ENCODE data around the gene AAK1.

Gene AAK1

DNA sequence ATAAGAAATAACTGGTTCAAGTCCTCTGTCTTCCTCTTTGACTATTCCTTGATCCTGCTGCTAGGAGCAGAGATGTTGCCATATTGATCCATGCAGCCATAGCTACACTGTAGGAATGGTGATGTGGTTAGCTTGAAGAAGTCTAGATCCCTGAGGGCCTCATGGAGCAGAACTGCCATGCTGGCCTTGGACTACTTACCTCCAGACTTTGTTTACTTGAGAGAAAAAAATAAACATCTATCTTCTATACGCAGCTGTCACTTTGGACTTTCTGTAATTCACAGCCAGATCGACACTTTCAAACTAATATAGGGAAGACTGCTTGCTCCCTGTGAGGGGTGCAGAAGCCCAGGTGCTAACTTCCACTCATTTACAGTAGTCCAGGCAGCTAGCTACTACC is 121.8 kb downstream of the AAK1 start:
- DNase-seq = no peak

DNA sequence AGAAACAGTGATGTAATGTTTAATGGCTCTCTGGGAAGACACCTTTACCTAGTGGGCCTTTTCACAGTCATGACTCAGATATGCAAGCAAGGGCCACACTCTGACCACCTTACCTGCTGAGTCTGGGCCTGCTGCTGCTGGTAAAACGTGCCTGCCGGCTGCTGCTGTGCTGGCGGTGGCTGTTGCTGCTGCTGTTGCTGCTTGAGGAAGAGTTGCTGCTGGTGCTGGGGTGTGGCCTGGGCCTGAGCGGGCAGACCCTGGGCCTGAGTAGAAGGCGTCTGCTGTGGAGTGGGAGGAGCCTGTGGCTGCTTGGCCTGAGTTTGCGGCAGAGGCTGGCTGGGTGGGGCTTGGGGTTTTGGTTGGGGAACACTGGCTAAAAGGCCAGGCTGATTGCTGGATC is 124.7 kb downstream of the AAK1 start:
- no peak for DNase-seq

DNA sequence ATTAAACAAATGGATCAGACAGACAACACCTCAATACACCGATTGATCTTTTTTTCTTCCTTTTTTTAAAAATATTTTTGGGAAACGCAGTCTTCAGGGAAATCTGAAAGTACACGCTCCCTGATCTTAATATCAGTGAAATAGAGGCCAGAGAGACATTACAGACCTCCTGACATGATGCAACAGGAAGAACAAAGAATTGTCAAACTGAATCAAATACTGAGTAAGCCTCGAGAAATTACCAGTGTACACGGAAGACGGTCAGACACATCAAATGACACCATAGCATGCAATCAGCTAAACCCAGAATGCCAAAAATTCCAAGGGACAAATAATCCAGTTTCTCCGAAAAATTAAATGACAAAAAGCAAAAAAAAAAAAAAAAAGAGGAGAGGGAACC is 126.1 kb downstream of the AAK1 start:
- DNase-seq = no peak

DNA sequence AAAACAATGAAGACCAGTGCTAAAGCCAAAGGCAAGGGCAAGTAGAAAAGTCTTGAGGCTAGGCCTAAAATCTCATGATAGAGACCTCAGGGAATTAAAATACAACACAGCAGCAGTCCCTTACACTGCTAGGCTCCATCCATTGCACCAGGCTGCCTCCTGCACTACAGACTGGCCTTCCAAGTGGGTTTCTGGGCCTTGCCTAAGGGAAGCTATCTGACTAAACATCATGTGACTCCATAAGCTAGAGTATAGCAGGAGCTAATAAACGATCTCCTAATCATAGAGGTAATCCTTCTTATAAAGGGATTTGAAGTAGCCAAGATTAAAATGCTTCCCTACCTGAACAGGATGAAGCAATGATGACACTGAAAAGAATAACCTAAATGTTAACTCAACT is 128.7 kb downstream of the AAK1 start:
- DNase-seq = no peak

DNA sequence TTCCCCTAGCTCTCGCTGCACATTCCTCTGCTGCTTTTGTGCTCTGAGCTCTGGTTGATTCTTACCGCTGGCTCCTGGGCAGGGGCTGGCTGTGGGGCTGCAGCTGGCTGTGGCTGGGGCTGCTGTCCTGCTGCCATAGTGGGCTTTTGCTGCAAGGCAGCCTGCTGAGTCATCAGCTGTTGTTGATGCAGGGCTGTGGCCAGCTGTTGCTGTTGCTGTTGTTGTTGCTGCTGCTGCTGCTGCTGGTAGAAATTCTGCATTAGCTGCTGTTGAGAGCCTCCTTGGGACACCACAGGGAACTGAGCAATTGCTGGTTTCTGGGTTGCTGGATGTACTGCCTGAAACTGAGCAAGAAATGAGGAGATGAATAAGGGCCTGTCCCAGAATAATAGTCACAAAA is 129.1 kb downstream of the AAK1 start:
- DNase-seq = no peak

DNA sequence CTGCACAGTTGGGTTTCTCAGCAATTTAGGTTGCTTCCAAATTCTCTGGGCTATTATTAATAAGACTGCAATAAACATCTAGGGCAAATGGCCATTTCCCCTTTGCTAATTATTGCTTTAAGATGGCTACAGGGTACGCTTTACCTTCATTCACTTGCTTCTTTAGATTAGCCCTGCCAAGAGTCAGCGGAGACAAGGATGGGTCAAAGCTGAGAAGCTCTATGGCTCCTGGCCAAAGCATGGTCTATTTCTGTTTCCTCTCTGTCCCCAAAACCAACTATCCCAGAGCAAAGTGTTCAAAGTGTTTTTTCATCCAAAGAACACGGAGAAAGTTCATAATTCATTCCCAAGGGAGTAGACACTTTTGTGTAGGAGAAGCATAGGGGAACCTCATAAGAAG is 131.1 kb downstream of the AAK1 start:
- no peak for DNase-seq

DNA sequence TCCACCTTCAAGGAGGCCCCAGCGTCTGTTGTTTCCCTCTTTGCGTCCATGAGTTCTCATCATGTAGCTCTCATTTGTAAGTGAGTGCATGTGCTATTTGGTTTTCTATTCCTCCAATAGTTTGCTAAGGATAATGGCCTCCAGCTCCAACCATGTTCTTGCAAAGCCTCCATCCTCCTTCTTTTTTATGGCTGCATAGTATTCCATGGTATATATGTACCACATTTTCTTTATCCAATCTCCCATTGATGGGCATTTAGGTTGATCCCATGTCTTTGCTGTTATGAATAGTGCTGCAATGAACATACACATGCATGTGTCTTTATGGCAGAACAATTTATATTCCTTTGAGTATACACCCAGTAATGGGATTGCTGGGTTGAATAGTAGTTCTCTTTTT is 133.3 kb downstream of the AAK1 start:
- DNase-seq = no peak

DNA sequence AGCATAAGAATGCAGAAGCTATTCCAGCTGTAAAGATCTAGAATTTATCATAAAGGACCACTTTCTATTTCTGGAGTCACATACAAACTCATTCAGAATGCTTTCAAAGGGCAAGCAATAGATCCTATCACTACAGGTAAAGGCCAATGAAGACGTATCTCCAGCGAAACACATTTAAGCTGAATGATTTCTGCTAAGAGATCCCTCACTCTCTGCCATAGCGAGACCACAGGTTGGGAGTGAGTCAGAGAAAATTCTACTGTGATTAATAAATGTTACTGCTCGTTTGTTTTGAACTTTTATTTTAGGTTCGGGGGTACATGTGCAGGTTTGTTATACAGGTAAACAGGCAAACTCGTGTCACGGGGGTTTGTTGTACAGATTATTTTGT is 133.8 kb downstream of the AAK1 start:
- DNase-seq = no peak

DNA sequence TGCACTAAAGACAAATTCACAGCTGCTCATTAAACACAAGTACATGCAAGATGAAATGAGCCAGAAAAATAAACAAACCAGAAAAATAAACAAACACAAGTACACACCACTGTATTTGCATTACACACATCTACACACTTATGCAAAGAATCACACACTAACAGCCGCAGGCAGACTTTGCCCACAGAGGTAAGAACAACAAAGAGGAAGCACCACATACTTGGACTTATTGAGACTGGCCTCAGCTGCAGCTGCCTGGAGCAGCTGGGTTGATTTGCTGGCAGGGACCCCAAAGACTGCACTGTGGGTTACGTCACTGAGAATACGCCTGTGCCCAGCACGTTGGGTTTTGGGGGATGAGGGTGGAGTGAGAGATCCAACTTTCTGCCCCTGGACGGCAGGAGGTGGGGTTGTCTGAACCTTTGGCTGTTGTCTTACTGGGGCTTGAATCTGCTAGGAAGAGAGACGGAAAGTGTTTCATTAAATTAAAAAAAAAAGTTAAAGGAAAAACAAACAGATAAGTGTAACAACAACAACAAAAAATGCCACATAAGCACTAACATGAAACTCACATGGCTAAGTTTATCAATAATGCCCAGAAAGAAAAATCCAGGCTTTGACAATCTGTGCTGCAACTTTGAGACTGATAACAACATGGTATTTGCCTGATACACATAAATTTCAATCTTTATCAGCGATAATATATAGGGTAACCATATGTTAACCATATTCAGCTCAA is 134.4 kb downstream of the AAK1 start:
- DNase-seq = no peak

DNA sequence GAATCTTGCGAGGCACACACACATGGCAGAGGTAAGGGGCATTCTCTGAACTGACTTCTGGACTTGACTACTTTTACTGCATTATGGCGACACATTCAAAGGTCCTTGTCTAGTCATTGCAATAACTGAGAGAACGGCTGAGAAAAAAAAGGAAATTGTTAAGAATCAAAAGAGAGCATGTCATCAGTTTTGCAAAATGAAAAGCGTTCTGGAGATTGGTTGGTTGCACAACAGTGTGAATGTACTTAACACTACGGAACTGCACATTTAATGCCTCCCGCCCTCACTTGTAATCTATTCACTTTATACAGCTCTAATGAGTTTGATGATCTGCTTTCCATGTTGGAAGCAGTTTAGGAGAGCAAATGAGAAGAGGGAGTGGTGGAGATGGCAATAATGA is 137.8 kb downstream of the AAK1 start:
- DNase-seq = no peak

DNA sequence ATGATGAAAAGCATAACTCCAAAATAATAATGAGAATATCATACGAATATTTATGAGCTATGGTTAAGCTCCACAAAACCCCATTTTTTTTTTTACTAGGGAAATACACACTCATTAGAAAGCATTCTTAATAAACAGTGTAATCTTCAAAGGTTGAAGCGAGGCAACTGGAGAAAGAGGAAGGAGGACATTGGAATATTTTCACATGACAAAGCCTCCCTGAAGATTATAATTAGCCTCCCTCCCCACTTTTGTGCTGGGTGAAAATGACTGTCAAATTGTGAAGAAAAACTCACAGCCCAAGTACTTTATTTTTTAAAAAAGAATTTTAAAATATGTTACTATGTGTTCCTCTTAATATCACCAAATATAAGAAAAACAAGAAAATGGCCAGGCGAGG is 142.2 kb downstream of the AAK1 start:
- DNase-seq = no peak

DNA sequence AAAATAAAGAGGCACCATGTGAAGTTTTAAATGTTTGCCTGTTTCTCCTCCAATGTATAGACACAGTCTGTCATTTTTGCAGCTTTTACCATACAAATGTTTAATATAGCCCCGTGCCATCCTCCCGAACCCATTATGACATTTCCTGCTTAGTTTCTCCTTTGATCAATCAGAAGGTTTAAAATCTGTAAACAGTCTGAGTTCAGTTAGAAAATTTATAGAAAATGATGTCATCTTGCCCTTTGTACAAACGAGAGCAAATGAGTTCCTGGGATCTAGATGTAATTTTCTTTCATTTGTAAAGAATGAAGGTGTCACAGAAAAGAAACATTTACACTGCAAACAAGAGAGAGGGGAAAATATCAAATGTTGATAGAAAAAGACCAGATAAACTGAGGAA is 143.6 kb downstream of the AAK1 start:
- no peak for DNase-seq

DNA sequence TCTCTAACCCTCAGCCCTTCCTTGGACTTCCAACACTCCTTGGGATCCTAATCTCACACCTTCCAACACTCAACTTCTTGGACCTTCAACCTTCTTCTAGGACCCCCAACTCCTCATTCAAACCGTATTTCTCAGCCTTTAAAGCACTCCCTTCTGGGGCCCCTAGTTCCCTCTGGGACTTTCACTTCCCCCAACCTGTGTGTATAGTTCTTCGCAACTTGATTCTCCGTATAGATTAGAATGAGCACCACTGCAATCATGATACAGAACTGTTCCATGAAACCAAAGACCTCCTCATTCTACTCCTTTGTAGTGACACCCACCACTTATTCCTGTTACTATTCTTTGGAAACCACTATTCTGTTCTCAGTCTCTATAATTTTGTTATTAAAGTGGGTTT is 144.3 kb downstream of the AAK1 start:
- DNase-seq = no peak

DNA sequence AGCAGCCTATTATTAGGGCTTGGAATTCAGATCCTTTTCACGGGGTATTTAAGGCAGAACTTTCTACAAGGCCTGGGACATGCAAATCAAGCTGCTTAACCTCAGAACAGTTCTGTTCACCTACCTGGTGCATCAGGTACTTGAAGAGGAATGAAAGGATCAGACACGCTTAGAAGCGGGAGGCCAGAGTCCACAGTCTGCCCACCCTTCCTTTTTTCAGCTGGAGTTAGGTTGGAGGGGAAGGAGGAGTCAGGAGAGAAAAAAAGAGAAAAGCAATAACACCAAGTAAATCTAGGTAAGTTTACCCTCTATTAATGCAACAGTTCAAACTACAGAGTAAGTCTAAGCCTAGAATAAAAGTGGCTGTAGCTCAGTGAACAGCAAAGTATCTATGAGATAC is 147.7 kb downstream of the AAK1 start:
- DNase-seq = no peak

DNA sequence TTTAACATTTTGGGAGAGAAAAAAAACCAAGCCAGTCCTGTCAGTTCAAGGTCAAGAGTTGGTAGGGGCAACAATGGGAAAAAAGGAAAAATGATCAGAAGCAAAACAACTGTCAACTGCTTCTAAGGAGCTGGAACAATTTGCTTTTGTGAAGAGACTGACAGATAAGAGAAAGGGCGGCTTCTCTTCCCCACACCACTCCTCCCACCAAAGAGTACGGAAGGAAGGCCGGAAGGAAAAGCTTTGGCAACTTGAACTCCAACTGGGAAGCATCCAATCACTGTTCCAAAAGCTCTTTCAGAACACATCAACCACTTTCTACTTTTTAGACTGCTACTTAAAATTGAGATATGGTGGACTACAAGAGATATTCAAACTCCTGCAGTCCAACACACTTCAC is 148.5 kb downstream of the AAK1 start:
- DNase-seq = no peak

DNA sequence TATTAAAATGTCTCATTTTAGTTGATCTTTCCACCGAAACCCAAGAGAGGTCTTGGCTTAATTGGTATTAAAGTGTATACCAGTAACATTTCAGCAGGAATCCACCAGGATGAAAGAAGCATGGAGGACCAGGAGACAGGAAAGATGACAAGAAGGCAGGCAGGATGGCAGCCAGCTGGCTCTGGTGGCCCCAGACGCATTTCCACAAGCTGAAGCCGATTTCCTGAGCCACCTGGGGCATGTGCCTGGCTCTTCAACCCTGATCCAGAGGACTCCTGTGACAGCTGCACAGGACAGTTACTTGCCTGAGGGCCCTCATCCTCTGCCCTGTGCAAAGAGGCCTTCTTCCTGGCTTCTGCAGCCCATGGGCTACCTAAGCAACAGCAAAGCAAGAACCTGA is 149.4 kb downstream of the AAK1 start:
- no peak for DNase-seq

DNA sequence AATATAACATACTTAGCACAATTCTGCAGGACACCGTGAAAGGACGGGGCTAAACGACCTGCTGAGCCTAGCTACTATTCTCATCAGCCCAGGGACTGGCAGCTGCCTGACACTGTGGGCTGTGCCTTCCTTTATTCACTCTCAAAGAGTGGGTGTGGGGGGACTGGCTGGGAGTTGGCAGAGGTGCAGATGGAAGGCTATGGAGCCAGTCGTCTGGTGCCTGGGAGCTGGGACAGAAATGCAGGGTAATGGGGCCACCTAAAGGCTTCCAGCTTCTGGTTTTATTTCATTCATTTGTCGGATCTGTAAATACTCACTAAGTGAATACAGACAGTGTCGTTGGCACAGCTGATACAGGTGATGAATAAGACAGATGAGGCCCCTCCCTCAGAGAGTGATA is 150.3 kb downstream of the AAK1 start:
- no peak for DNase-seq

DNA sequence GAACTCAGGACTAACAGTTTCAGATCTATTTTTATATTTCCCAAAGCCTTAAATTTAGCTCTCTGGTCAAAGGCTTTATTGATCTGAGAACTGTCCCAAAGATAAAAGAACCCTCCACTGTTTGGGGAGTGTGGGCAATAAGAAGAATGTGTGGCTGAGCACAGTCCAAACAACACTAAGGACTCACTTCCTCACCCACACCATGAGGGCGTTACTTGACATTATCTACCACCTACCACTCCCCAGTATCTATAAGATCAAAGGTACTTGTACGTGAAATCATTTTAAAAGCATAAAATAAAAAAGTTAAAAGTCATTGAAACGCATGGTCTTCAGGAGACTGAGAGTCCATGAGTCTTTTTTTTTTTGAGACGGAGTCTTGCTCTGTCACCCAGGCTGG is 151.7 kb downstream of the AAK1 start:
- DNase-seq = no peak

DNA sequence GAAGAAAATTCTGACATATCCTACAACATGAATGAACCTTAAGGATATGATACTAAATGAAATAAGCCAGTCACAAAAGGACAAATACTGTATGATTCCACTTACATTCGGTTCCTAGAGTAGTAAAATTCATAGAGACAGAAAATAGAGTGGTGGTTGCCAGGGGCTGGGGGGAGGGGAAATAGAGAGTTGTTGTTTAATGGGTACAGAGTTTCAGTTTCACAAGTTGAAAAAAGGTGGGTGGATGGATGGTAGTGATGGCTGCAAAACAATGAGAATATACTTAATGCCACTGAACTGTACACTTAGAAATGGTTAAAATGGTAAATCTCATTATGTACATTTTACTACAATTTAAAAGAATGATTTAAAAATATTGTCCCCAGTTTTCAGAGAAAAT is 153.1 kb downstream of the AAK1 start:
- DNase-seq = peak; percentile 25

DNA sequence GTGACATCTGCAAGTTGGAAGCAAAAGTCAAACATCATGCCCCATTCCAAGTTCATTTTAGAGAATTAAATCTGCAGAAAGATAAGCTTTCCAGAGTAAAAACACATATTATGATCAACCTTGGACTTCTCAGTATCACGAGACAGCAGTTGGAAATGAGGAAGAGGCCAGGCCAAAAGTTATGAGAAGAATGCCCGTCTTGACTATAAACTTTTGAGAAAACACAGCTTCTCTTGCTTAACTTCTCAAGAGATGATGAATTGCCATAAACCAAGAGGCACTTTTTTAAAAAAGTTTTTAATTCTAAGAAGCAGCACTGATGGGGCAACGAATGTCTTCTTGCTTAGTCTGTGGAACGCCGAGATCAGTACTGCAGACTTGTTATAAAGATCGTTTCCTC is 153.7 kb downstream of the AAK1 start:
- no peak for DNase-seq

DNA sequence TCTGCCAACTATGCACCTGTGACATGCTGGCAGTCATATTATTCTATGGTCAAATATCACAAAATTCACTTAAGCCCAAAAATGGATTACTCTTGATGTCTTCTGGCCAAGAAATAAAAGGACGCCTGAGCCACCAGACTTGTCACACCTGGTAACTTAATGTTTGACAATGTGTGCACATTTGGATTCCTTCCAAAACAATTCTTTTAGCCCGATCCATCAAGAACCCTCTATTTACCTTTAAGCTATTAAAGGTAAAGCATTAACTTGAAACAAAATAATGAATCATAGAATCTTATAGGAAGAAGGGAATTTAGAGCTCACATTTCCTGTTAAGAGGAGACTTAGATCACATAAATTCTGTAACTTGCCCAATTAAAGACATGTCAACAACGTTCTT is 159.8 kb downstream of the AAK1 start:
- DNase-seq = no peak

DNA sequence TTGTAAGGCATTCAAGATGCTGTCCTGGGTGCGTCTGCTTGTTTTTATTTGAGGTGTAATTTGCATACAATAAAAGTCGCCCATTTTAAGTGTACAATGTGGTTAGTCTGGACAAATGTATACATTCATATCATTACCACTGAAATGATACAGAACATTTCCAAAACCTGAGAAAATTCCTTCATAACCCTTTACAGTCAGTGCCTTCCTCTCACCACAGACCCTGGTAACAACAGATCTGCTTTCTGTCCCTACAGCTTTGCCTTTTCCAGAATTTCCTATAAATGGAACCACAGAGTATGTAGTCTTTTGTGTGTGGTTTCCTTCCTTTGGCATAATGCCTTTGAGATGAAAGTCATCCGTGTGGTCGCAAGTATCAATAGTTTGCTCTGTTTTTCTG is 160.5 kb downstream of the AAK1 start:
- DNase-seq = no peak

DNA sequence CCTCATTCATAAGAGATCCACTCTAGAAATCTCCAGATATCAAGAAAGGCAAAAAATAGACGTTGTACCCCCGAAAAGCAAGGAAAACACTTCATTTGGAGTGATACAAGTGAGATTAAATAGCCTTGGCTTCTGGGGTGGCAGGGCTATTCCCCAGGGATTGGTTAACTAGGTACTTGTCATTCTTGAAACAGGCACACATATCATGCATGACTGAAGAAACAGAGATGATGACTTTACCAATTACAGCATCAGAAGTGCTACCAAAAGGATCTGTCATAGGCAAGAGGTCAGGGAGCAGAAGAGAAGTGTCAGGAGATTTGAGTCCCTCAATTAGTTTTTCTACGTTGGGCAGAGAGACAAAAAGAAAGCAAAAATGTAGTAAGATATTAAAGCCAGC is 161.1 kb downstream of the AAK1 start:
- no peak for DNase-seq

DNA sequence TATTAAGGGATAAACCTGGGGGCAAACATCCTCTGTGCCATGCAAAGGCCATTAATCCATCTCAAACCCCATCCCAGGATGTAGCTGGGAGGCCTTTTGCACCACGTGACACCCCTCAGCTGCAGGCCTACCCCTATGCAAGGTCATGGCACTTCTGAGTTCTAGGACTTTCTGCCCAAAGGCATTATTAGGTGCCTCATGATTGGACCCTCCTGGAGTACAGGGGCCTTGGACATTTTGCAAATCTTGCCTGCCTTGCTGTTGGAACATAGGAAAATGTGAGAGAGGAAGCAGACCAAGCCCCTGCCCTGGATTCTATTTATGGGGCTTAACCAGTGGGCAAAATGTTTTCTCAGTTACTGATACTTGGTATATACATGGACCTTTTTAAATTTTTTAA is 162.1 kb downstream of the AAK1 start:
- no peak for DNase-seq

DNA sequence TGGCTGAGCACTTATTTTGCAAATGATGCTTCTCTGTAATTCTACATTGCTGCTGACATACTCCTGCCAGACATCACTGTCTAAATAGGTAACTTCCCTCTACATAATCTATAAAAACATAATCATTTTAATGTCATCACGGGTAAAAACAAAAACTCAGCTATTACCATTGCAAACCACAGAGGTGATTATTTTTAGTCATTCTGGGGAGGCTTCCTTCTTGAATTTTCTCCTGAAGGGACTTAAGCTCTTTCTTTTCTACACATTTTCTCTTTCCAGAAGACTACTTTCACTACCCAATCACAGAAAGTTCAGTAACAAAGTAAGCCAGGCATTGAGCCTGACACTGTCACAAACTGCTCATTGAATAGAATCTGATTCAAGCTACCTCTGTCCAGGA is 165.9 kb downstream of the AAK1 start:
- no peak for DNase-seq

DNA sequence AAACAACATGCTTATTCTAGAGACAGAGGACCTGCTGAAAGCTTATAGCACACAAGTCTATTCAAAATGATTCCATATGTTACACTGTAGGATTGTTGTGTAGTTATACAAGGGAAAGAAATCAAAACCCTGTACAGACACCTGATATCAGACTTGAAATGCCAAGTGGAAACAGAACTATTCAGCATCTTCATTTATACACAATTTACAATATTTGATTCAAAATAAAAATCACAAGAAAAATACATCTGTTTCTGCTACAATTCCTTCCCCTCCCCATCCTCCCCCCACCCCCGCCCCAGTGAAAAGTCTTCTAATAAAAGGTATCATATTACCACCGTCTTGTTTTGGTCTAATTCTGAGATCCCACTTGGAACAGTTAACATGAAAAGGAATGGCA is 168.9 kb downstream of the AAK1 start:
- no peak for DNase-seq
